Measurements from ENCODE around the gene YPEL4. TPM values are rescaled to one million over a fixed set of nuclear protein-coding genes. Genes with fewer than 3 reads are reported as not detected.

Gene YPEL4
- total RNA-seq, 1 donor from 2014 or later = 0.09 TPM

DNA sequence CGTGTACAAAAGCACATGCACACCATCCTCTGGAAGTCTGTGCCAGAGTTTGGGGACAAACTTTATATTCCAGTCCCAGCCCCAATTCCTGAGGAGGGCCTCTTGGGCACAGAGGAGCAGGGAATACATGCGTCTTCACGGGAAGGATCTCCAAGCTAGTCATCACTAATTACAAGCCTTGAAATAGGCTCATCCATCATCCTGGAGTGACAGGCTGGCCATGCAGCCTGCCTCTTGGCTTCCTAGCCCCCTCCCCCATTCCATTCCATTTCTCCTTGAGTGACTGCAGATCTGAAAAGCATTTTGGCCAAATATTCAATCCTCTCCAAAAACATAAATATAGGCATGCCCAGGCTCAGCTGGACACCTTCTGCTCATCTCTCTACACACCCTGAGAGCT, 27.4 kb downstream of the YPEL4 start:
- Mint-ChIP-seq H3K4me1 (ENCODE audit: low read depth, unreplicated experiment) (no peaks in the 10 kb centered on the region), H3K27me3 (ENCODE audit: low read depth, unreplicated experiment) (no peaks in the 10 kb centered on the region), H3K27ac (ENCODE audit: unreplicated experiment) (no peak overlapping the region), H3K36me3 (ENCODE audit: low read depth, unreplicated experiment) (peaks cover 4% of the 10 kb centered on the region), H3K4me3 (ENCODE audit: unreplicated experiment) (no peak overlapping the region), H3K9me3 (ENCODE audit: unreplicated experiment) (peaks cover 3% of the 10 kb centered on the region)
- Histone ChIP-seq H3K9me3 (ENCODE audit: insufficient read depth, low read depth, low read length) (peaks cover 8% of the 10 kb centered on the region), H3K27me3 (ENCODE audit: insufficient read depth, low read length) (no peaks in the 10 kb centered on the region), H3K4me3 (ENCODE audit: insufficient read depth, low read depth, low read length) (no peak overlapping the region), H3K79me2 (ENCODE audit: insufficient read depth, low read length) (no peaks in the 10 kb centered on the region), H3K4me2 (ENCODE audit: low read length) (no peak overlapping the region), H2AFZ (ENCODE audit: low read depth, low read length) (no peak overlapping the region), H4K20me1 (ENCODE audit: insufficient read depth, low read length) (no peaks in the 10 kb centered on the region), H3K4me1 (ENCODE audit: insufficient read depth, low read length) (no peaks in the 10 kb centered on the region), H3K36me3 (ENCODE audit: insufficient read depth, low read length) (no peaks in the 10 kb centered on the region), H3K27ac (ENCODE audit: low read depth, low read length) (no peak overlapping the region), H3K9ac (ENCODE audit: low read length) (no peak overlapping the region)
- FAIRE-seq = no peak
- DNase-seq (ENCODE audit: low read depth) = no peak
- TF ChIP-seq, protein P1, sequence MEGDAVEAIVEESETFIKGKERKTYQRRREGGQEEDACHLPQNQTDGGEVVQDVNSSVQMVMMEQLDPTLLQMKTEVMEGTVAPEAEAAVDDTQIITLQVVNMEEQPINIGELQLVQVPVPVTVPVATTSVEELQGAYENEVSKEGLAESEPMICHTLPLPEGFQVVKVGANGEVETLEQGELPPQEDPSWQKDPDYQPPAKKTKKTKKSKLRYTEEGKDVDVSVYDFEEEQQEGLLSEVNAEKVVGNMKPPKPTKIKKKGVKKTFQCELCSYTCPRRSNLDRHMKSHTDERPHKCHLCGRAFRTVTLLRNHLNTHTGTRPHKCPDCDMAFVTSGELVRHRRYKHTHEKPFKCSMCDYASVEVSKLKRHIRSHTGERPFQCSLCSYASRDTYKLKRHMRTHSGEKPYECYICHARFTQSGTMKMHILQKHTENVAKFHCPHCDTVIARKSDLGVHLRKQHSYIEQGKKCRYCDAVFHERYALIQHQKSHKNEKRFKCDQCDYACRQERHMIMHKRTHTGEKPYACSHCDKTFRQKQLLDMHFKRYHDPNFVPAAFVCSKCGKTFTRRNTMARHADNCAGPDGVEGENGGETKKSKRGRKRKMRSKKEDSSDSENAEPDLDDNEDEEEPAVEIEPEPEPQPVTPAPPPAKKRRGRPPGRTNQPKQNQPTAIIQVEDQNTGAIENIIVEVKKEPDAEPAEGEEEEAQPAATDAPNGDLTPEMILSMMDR (IDR thresholded peaks at IDR 0.05; ENCODE audit: insufficient read depth, low read depth, low read length) = no peak
- TF ChIP-seq EZH2 (IDR thresholded peaks at IDR 0.05; ENCODE audit: insufficient read depth, low read length) = no peak

DNA sequence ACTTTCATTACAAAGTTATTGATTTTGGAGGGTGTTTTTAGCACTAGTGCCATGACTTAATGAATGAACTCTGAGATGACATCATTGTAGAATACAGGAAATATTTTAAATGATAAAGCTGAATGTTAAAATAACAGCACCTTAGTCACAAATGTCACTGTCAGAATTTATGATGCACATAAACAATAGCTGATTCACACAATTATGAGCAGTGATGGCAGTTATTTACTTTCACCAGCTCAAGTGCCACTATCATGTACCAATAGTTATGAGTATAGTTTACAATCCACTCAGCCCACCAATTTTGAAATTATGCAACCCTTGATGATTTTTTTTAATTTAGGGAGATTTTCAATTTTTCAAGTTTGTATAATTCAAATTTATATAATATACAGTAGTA, 29.2 kb downstream of the YPEL4 start:
- Mint-ChIP-seq H3K27me3 (ENCODE audit: low read depth, unreplicated experiment) (no peaks in the 10 kb centered on the region), H3K27ac (ENCODE audit: unreplicated experiment) (no peak overlapping the region), H3K4me3 (ENCODE audit: unreplicated experiment) (no peak overlapping the region), H3K9me3 (ENCODE audit: unreplicated experiment) (peaks cover 3% of the 10 kb centered on the region), H3K4me1 (ENCODE audit: low read depth, unreplicated experiment) (no peaks in the 10 kb centered on the region), H3K36me3 (ENCODE audit: low read depth, unreplicated experiment) (peaks cover 7% of the 10 kb centered on the region)
- no peaks in the 10 kb centered on the region for H3K4me1 ChIP-seq (ENCODE audit: insufficient read depth, low read length)
- no peak overlapping the region for H3K9ac ChIP-seq (ENCODE audit: low read length)
- TF ChIP-seq EZH2 (IDR thresholded peaks at IDR 0.05; ENCODE audit: insufficient read depth, low read length) = no peak
- TF ChIP-seq, protein P1 (IDR thresholded peaks at IDR 0.05; ENCODE audit: insufficient read depth, low read depth, low read length) = no peak
- FAIRE-seq (no peak), DNase-seq (ENCODE audit: low read depth) (no peak)
- no peak overlapping the region for H2AFZ ChIP-seq (ENCODE audit: low read depth, low read length)
- H3K36me3 ChIP-seq (ENCODE audit: insufficient read depth, low read length) = no peaks in the 10 kb centered on the region
- H3K79me2 ChIP-seq (ENCODE audit: insufficient read depth, low read length) = no peaks in the 10 kb centered on the region
- H3K4me3 ChIP-seq (ENCODE audit: insufficient read depth, low read depth, low read length) = no peak overlapping the region
- no peaks in the 10 kb centered on the region for H3K27me3 ChIP-seq (ENCODE audit: insufficient read depth, low read length)
- peaks cover 8% of the 10 kb centered on the region for H3K9me3 ChIP-seq (ENCODE audit: insufficient read depth, low read depth, low read length)
- no peak overlapping the region for H3K4me2 ChIP-seq (ENCODE audit: low read length)
- H3K27ac ChIP-seq (ENCODE audit: low read depth, low read length) = no peak overlapping the region
- no peaks in the 10 kb centered on the region for H4K20me1 ChIP-seq (ENCODE audit: insufficient read depth, low read length)

DNA sequence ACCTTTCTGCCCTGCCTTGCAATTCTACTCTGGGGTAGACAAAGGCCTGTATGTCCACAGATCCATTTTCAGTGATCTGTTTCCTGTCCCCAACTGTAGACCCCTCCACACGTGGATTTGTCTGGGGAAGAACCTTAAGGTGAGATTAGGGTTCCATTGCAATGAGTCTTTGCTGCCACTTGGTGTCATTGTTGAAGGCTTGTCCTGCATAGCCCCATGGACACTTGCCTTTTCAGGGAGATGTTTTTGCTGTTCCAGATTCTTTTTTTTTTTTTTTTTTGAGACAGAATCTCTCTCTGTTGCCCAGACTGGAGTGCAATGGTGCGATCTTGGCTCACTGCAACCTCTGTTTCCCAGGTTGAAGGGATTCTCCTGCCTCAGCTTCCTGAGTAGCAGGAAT, 30.4 kb downstream of the YPEL4 start:
- DNase-seq (ENCODE audit: low read depth) (no peak), FAIRE-seq (no peak)
- H3K9me3 ChIP-seq (ENCODE audit: insufficient read depth, low read depth, low read length) = peaks cover 8% of the 10 kb centered on the region
- no peaks in the 10 kb centered on the region for H3K4me1 Mint-ChIP-seq (ENCODE audit: low read depth, unreplicated experiment)
- no peak overlapping the region for H3K9ac ChIP-seq (ENCODE audit: low read length)
- no peaks in the 10 kb centered on the region for H3K27me3 Mint-ChIP-seq (ENCODE audit: low read depth, unreplicated experiment)
- no peak overlapping the region for H3K4me3 ChIP-seq (ENCODE audit: insufficient read depth, low read depth, low read length)
- no peak for TF ChIP-seq EZH2 (IDR thresholded peaks at IDR 0.05; ENCODE audit: insufficient read depth, low read length)
- TF ChIP-seq, protein P1 (IDR thresholded peaks at IDR 0.05; ENCODE audit: insufficient read depth, low read depth, low read length) = no peak
- H3K27me3 ChIP-seq (ENCODE audit: insufficient read depth, low read length) = no peaks in the 10 kb centered on the region
- H3K27ac Mint-ChIP-seq (ENCODE audit: unreplicated experiment) = no peak overlapping the region
- no peak overlapping the region for H2AFZ ChIP-seq (ENCODE audit: low read depth, low read length)
- no peaks in the 10 kb centered on the region for H4K20me1 ChIP-seq (ENCODE audit: insufficient read depth, low read length)
- H3K9me3 Mint-ChIP-seq (ENCODE audit: unreplicated experiment) = peaks cover 3% of the 10 kb centered on the region
- H3K27ac ChIP-seq (ENCODE audit: low read depth, low read length) = no peak overlapping the region
- H3K36me3 Mint-ChIP-seq (ENCODE audit: low read depth, unreplicated experiment) = peaks cover 7% of the 10 kb centered on the region
- H3K4me2 ChIP-seq (ENCODE audit: low read length) = no peak overlapping the region
- H3K4me3 Mint-ChIP-seq (ENCODE audit: unreplicated experiment) = no peak overlapping the region
- no peaks in the 10 kb centered on the region for H3K4me1 ChIP-seq (ENCODE audit: insufficient read depth, low read length)
- no peaks in the 10 kb centered on the region for H3K79me2 ChIP-seq (ENCODE audit: insufficient read depth, low read length)
- H3K36me3 ChIP-seq (ENCODE audit: insufficient read depth, low read length) = no peaks in the 10 kb centered on the region
